ENCODE measurements around the gene COL11A2. TPM values are rescaled to one million over a fixed set of nuclear protein-coding genes. Genes with fewer than 3 reads are reported as not detected.

The COL11A2 gene
- total RNA-seq, 3 donors from 2014 or later = 0.32 to 1.0 (median 0.98) TPM

DNA sequence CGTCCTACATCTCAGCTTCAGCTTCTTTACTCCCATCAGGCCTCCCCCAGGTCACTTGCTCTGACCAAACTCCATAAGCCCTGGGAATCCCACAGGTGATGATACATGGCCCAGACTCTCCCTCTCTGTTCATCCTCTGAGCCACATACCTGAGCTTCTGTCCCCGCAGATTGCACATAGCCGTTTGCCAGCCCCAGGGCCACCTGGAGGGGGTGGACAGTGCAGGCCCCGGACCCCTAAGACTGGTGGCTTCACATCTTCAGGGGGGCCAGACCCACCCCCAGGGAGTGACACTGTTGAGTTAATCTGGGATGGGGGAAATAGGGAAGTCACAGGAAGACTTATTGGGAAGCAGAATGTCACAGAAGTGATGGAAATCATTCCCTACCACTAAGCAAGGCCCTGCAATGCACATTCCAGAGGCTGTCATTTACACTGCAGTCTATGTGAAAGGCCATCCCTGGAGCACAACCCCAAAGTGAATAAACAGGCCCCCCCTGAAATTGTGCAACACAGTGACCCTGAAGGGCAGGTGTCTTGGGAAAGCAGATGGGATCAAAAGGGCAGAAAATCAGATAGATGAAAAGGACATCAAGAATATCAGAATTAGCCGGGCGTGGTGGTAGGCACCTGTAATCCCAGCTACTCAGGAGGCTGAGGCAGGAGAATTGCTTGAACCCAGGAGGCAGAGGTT, 6.0 kb upstream of the COL11A2 start:
- no peaks in the 10 kb centered on the region for H3K9me3 ChIP-seq
- intact Hi-C loops (cut with DNase I; ENCODE audit: low total_unique reads) = no loop called here
- peak overlapping the region in 1 of 2 donors; percentile 30 for H3K27ac ChIP-seq
- H3K36me3 ChIP-seq = no peaks in the 10 kb centered on the region
- no peak for DNase-seq (ENCODE audit: low spot score in 2 of 2)
- no peak for TF ChIP-seq POLR2AphosphoS5 (IDR thresholded peaks at IDR 0.05)
- TF ChIP-seq CTCF (IDR thresholded peaks at IDR 0.05) = no peak
- no peak for TF ChIP-seq POLR2A (IDR thresholded peaks at IDR 0.05)
- peak overlapping the region in 1 of 3 donors; percentile 5 for H3K4me3 ChIP-seq
- peaks cover 10 to 21% of the 10 kb centered on the region in 2 donors for H3K4me1 ChIP-seq
- H3K27me3 ChIP-seq = no peaks in the 10 kb centered on the region

DNA sequence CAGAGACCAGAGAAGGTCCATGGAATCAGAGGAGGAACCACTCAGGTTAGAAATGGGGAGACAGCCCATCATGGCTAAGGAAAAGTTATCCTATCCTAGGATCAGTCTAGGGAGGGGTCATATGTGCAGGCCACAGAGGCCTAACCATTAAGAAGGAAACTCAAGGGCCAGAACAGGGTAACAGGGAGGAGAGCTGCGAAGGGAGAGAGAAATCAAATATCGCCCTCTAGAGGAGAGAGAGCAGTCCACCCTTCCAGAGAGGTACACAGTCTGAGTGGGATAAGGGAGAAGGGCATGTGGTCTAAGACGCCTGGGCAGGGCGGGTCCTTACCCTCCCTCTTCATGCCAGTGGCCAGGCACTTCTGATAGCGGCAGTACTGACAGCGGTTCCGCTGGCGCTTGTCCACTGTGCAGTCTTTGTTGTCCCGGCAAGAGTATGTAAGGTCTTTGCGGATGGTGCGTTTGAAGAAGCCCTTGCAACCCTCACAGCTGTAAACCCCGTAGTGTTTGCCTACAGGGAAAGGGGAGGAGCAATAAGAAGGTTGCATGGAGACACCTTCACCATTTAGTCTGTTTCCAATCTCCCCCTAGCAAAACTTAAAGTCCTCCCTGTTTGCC, 5.3 kb upstream of the COL11A2 start:
- no peak for DNase-seq (ENCODE audit: low spot score in 2 of 2)
- Histone ChIP-seq H3K36me3 (no peaks in the 10 kb centered on the region), H3K4me1 (peaks cover 11 to 21% of the 10 kb centered on the region in 2 donors)

GRCh38 chr6:33195304-33196165, 3.3 kb upstream of the COL11A2 start:
- Histone ChIP-seq H3K4me1 (peaks cover 3 to 9% of the 10 kb centered on the region in 2 donors), H3K4me3 (no peak overlapping the region), H3K36me3 (no peaks in the 10 kb centered on the region), H3K9me3 (no peaks in the 10 kb centered on the region), H3K27me3 (no peaks in the 10 kb centered on the region), H3K27ac (no peak overlapping the region)
- TF ChIP-seq POLR2AphosphoS5 (IDR thresholded peaks at IDR 0.05) (no peak), POLR2A (IDR thresholded peaks at IDR 0.05) (no peak), CTCF (IDR thresholded peaks at IDR 0.05) (no peak)
- DNase-seq (ENCODE audit: low spot score in 2 of 2) = no peak
- intact Hi-C loops (cut with DNase I; ENCODE audit: low total_unique reads) = no loop called here

More for the DNA sequence above, 5.3 kb upstream of the COL11A2 start:
- intact Hi-C loops (cut with DNase I; ENCODE audit: low total_unique reads) = no loop called here
- TF ChIP-seq POLR2AphosphoS5 (IDR thresholded peaks at IDR 0.05) (no peak), CTCF (IDR thresholded peaks at IDR 0.05) (peak in 1 of 3 donors; percentile 53)
- Histone ChIP-seq H3K9me3 (no peaks in the 10 kb centered on the region), H3K27me3 (no peaks in the 10 kb centered on the region), H3K27ac (no peak overlapping the region), H3K4me3 (peak overlapping the region in 1 of 3 donors; percentile 5)

DNA sequence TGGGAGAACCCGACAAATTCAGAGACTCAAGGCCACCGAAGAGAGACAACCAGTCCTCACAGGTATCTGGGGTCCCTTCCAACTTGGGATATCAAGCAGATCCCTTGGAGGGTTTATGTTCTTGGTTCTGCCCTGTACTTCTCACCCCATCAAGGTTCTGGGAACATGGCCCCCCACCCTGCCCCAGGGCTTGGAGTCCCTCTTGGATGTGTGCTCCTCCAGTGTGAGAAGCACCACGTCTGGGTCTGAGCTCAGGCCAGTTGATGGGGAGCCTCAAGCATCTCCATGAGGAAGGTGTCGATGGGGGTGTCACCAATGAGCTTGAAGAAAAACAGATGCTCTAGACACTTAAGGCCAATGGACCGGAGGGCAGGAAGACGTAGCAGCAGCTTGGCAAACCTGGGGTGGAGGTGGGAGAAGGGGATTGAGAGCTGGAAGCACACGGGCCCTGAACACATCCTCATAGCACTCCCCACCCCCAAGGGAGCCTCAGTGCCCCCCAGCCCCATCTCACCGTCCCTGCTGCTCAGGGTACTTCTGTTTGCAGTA, 2.2 kb upstream of the COL11A2 start:
- H3K4me1 ChIP-seq = peaks cover 3 to 9% of the 10 kb centered on the region in 2 donors
- no peaks in the 10 kb centered on the region for H3K36me3 ChIP-seq
- TF ChIP-seq CTCF (IDR thresholded peaks at IDR 0.05) (no peak), POLR2A (IDR thresholded peaks at IDR 0.05) (no peak), POLR2AphosphoS5 (IDR thresholded peaks at IDR 0.05) (no peak)
- H3K9me3 ChIP-seq = no peaks in the 10 kb centered on the region
- no peaks in the 10 kb centered on the region for H3K27me3 ChIP-seq
- H3K27ac ChIP-seq = no peak overlapping the region
- H3K4me3 ChIP-seq = no peak overlapping the region
- intact Hi-C loops (cut with DNase I; ENCODE audit: low total_unique reads) = no loop called here
- no peak for DNase-seq (ENCODE audit: low spot score in 2 of 2)
